B cell (primary cell): Measurements from ENCODE around the gene NPVF. TPM values are rescaled to one million over a fixed set of nuclear protein-coding genes. Genes with fewer than 3 reads are reported as not detected.

Experiments
- ATAC-seq: fragments of 200-7000 bp; cut with Tn5 transposase; one replicate; pipeline ENCODE4 v1.10.0; 2021; ENCODE audit warnings: low read depth, mild to moderate bottlenecking, moderate number of reproducible peaks, moderate library complexity
- CTCF ChIA-PET: fragments of 350-600 bp; sonication (Branson Sonifier 250); formaldehyde crosslinking; loops from one replicate; lab custom pipeline; 2021; ENCODE audit warnings: antibody characterized with exemption, inconsistent platforms; lab: Charles Lee
- POLR2A ChIA-PET: fragments of 350-600 bp; sonication (Branson Sonifier 250); formaldehyde crosslinking; loops from one replicate; lab custom pipeline; 2021; ENCODE audit warnings: antibody characterized with exemption; lab: Charles Lee
- DNase-seq: peaks from one replicate; pipeline ENCODE4 v3.0.0; 2013
- H2AFZ ChIP-seq: 2 replicates; pipeline ENCODE4 v1.6.1; 2012; ENCODE audit warnings: mild to moderate bottlenecking, low read depth, low read length; ENCODE audit not compliant: insufficient read depth, poor library complexity, severe bottlenecking
- H3K27ac ChIP-seq, 2 donors: 1 replicate in 1 of 2; 2 replicates in 1 of 2; pipeline ENCODE4 v1.5.1; 2012 to 2013; ENCODE audit warnings: low read length in 2 of 2, mild to moderate bottlenecking in 2 of 2, moderate library complexity in 1 of 2
- H3K27me3 ChIP-seq, 4 experiments: fragments of 200-600 bp in 1 of 4; sonication (generic) in 1 of 4; replicated peaks in 1 of 4; 1 replicate in 2 of 4; 2 replicates in 2 of 4; pipeline versions ENCODE4 v1.6.1 to v1.7.0; 2013 to 2016; ENCODE audit warnings: low read length in 3 of 4, mild to moderate bottlenecking in 2 of 4, mixed read lengths in 1 of 4, moderate library complexity in 1 of 4; ENCODE audit not compliant: insufficient read depth in 4 of 4, control insufficient read depth in 3 of 4; ENCODE audit errors: control extremely low read depth in 1 of 4
- H3K36me3 ChIP-seq, 2 experiments: replicated peaks in 1 of 2; 1 replicate in 1 of 2; 2 replicates in 1 of 2; pipeline versions ENCODE4 v1.6.1 to v1.7.1; 2013; ENCODE audit warnings: low read length in 1 of 2; ENCODE audit not compliant: insufficient read depth in 2 of 2, control insufficient read depth in 1 of 2; ENCODE audit errors: control extremely low read depth in 1 of 2, extremely low read depth in 1 of 2
- H3K4me1 ChIP-seq, 2 donors: fragments of 200-600 bp in 1 of 2; sonication (generic) in 1 of 2; 1 replicate in 1 of 2; 2 replicates in 1 of 2; pipeline versions ENCODE4 v1.5.1 to v1.6.1; 2013 to 2017; ENCODE audit warnings: low read length in 2 of 2; ENCODE audit not compliant: control insufficient read depth in 2 of 2, insufficient read depth in 2 of 2
- H3K4me2 ChIP-seq: replicated peaks from 2 replicates; pipeline ENCODE3; 2012; ENCODE audit warnings: mild to moderate bottlenecking, low read depth, low read length; ENCODE audit not compliant: poor library complexity, severe bottlenecking
- H3K4me3 ChIP-seq, 5 experiments: fragments of 200-600 bp in 1 of 5; sonication (generic) in 1 of 5; 1 replicate in 3 of 5; 2 replicates in 2 of 5; pipeline versions ENCODE4 v1.5.1 to v1.7.0; 2011 to 2016; ENCODE audit warnings: low read length in 4 of 5, mild to moderate bottlenecking in 4 of 5, low read depth in 2 of 5, control low read depth in 1 of 5, moderate library complexity in 1 of 5; ENCODE audit not compliant: insufficient read depth in 1 of 5; ENCODE audit errors: control extremely low read depth in 1 of 5, extremely low read depth in 1 of 5
- H3K79me2 ChIP-seq: fragments of 200-600 bp; sonication (generic); one replicate; pipeline ENCODE4 v1.6.0; 2016; ENCODE audit warnings: low read length; ENCODE audit not compliant: control insufficient read depth, insufficient read depth
- H3K9ac ChIP-seq: fragments of 200-600 bp; sonication (generic); 2 replicates; pipeline ENCODE4 v1.6.1; 2017; ENCODE audit warnings: mild to moderate bottlenecking, low read length, moderate library complexity
- H3K9me3 ChIP-seq, 3 donors: one replicate each; pipeline versions ENCODE4 v1.6.1 to v1.7.1; 2013; ENCODE audit warnings: low read length in 2 of 3; ENCODE audit not compliant: control insufficient read depth in 2 of 3, insufficient read depth in 1 of 3; ENCODE audit errors: control extremely low read depth in 1 of 3
- H4K20me1 ChIP-seq: 2 replicates; pipeline ENCODE4 v1.6.0; 2012; ENCODE audit warnings: mild to moderate bottlenecking, low read length; ENCODE audit not compliant: insufficient read depth, control insufficient read depth, poor library complexity, severe bottlenecking
- H3K27ac Mint-ChIP-seq: one replicate; pipeline ENCODE4 v1.8.0; 2021; ENCODE audit warnings: mixed read lengths
- H3K27me3 Mint-ChIP-seq: one replicate; pipeline ENCODE4 v1.8.0; 2021; ENCODE audit warnings: mixed read lengths
- H3K4me1 Mint-ChIP-seq: one replicate; pipeline ENCODE4 v1.8.0; 2021; ENCODE audit warnings: mixed read lengths
- H3K4me3 Mint-ChIP-seq: one replicate; pipeline ENCODE4 v1.8.0; 2021; ENCODE audit warnings: mixed read lengths
- H3K9me3 Mint-ChIP-seq: one replicate; pipeline ENCODE4 v1.8.0; 2022; ENCODE audit warnings: mixed read lengths; ENCODE audit not compliant: insufficient read depth
- CTCF ChIP-seq: fragments of 200-600 bp; IDR thresholded peaks from one replicate; pipeline ENCODE4 v1.8.0; 2022; ENCODE audit warnings: antibody characterized with exemption, mild to moderate bottlenecking
- EZH2 ChIP-seq: IDR thresholded peaks from 2 replicates; pipeline ENCODE4 v1.6.1; 2012; ENCODE audit warnings: borderline replicate concordance, low read depth, mild to moderate bottlenecking, moderate library complexity, low read length; ENCODE audit not compliant: insufficient read depth, poor library complexity, severe bottlenecking
- WGBS: methylation state at CpG from one replicate; pipeline ENCODE4 v1.1.5; 2013; ENCODE audit warnings: missing lambda C conversion rate; ENCODE audit not compliant: insufficient coverage; 5-methylcytosine and 5-hydroxymethylcytosine counted together
- intact Hi-C: fragments of 100-400 bp; cut with micrococcal nuclease; formaldehyde crosslinking; loops from one replicate; pipeline ENCODE4 v1.10.0; 2022
- polyA plus RNA-seq: library from polyadenylated mRNA; depleted of rRNA; stranded (reverse); fragments of >200 nt; gene quantifications from 2 replicates; pipeline ENCODE4 v1.2.3, GENCODE V29; 2012
- small RNA-seq: library from RNA; depleted of rRNA; stranded (forward); fragments of <200 nt; gene quantifications from one replicate; pipeline ENCODE3, GENCODE V24; 2012; ENCODE audit warnings: low replicate concordance, low read depth; ENCODE audit not compliant: insufficient read length
- total RNA-seq, 2 donors: library from RNA; stranded (reverse); fragments of 120-200 nt in 1 of 2; gene quantifications; 1 replicate in 1 of 2; 2 replicates in 1 of 2; pipeline versions ENCODE4 v1.2.3 to v1.2.4, GENCODE V29; 2013 to 2022

The NPVF gene
- total and polyA plus RNA-seq, 2 donors (not counting 1 experiment from before 2014, with no cell fraction given) = not detected

GRCh38 chr7:25179325-25179724, 49.0 kb downstream of the NPVF start:
- TF ChIP-seq EZH2 (no peak), CTCF (no peak)
- Histone ChIP-seq H3K27ac (peak overlapping the region; percentile 92 to 94), H3K36me3 (no peaks in the 10 kb centered on the region), H3K4me2 (peak overlapping the region; percentile 98), H3K4me1 (peaks cover 7 to 15% of the 10 kb centered on the region in 2 donors), H2AFZ (peak overlapping the region; percentile 89), H3K9ac (peak overlapping the region; percentile 90), H3K27me3 (peaks cover 0 to 3% (median 0%) of the 10 kb centered on the region in 4 experiments), H3K9me3 (peaks cover 0 to 4% (median 0%) of the 10 kb centered on the region in 3 donors), H3K79me2 (peaks cover 4% of the 10 kb centered on the region), H4K20me1 (no peaks in the 10 kb centered on the region), H3K4me3 (peak overlapping the region in 4 of 5 experiments; percentile 74 to 77 (median 76))
- ChIA-PET POLR2A (interaction anchor here (0.6 to 1.6 kb wide), 4 partner anchors 38 to 973 kb away, joined by 3 to 16 read pairs (median 5); partner anchors contain the start of genes CYCS and NFE2L3), CTCF (no interaction called here)
- no peak for DNase-seq
- Mint-ChIP-seq H3K9me3 (no peaks in the 10 kb centered on the region), H3K4me3 (peak overlapping the region; percentile 90), H3K27me3 (peaks cover 4% of the 10 kb centered on the region), H3K4me1 (peaks cover 17% of the 10 kb centered on the region), H3K27ac (peak overlapping the region; percentile 96)
- intact Hi-C loops = loop anchor here (2.0 kb wide), 1 partner anchor 63 kb away; no protein-coding TSS in a partner anchor
- WGBS = 35% methylated on average over 5 of the region's 9 CpGs
- ATAC-seq = no peak

Small RNA genes within 50 kb of the gene (small RNA-seq; reads per million reads assigned to genes)
- gene RF00012 = not detected

Other genes starting within 250 kb of the NPVF start
- 67.6 and 80.6 TPM in 2 replicates for gene OSBPL3, start 248.3 kb downstream of the NPVF start, total RNA-seq
- 13.5 and 28.4 TPM in 2 replicates for gene OSBPL3, start 248.3 kb downstream of the NPVF start, polyA plus RNA-seq
- gene CYCS, start 103.2 kb downstream of the NPVF start, total RNA-seq = 48.8 and 51.3 TPM in 2 replicates
- 46.7 and 67.5 TPM in 2 replicates for gene CYCS, start 103.2 kb downstream of the NPVF start, polyA plus RNA-seq